GM18870 (cell line): ENCODE measurements around the gene ATXN1.

Source experiments
- ATAC-seq: cut with Tn5 transposase; IDR thresholded peaks from one replicate; pipeline ENCODE4 v1.9.1; 2021; ENCODE audit warnings: moderate library complexity; ENCODE audit not compliant: unreplicated experiment

ATXN1 gene

DNA sequence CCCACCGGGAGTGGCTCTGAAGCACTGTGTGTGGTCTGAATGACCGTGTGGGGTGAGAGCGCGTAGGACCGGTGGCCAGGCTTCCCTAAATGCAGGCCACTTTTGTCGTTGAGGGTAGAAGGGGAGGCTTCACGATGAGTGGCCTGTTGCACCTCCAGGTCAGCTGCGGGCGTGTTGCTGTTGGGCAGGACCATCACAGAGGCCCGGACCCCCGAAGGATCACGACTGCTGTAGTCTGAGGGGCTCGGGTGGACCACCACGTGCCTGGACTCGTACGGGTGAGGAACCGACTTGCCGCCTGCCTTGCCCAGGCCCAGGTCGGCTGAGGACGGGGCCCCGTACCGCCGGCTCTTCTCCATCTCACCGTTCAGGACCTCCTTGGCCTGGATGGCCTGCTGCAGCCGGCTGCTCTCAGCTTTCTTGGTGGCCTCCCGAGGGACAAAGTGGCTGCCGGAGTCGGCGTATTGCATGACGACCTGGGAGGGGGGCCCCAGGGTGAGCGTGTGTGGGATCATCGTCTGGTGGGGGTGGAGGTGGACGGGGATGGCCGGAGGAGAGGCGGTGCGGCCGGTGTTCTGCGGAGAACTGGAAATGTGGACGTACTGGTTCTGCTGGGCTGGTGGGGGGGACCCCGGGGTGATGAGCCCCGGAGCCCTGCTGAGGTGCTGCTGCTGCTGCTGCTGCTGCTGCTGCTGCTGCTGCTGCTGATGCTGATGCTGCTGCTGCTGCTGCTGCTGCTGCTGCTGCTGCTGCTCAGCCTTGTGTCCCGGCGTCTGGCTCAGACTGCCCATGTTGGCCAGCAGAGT lies 434.1 kb downstream of the ATXN1 start:
- no peak for ATAC-seq

- ATAC-seq, result no peak
Measured at GRCh38 chr6:16326531-16326930, 434.7 kb downstream of the ATXN1 start.

DNA sequence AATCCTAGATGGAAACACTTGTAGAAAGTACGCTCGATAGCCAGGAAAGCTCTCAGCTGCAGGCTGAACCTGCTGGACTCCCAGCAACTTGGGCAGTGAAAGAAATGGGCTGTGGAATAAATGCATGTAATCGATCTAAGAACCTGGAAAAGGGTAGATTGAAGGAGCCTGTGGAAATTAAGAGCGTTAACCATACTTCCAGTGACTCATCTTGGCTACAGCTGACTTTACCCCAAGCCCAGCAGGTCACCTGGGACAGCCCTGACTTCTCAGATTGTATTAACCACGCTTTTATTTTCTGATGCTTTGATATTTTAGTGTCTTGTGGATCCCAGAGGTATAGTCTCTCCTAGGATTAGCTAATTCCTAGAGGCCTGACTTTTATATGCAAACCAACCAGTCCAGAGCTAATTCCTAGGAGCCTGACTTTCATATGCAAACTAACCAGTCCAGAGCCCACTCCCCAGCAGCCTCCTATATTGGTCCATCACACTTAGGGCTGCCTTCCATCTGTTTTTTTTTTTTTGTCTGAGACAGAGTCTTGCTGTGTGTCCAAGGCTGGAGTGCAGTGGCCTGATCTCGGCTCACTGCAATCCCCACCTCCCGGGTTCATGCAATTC lies 436.5 kb downstream of the ATXN1 start:
- no peak for ATAC-seq

GRCh38 chr6:16324184-16324583 lies 437.1 kb downstream of the ATXN1 start:
- no peak for ATAC-seq

DNA sequence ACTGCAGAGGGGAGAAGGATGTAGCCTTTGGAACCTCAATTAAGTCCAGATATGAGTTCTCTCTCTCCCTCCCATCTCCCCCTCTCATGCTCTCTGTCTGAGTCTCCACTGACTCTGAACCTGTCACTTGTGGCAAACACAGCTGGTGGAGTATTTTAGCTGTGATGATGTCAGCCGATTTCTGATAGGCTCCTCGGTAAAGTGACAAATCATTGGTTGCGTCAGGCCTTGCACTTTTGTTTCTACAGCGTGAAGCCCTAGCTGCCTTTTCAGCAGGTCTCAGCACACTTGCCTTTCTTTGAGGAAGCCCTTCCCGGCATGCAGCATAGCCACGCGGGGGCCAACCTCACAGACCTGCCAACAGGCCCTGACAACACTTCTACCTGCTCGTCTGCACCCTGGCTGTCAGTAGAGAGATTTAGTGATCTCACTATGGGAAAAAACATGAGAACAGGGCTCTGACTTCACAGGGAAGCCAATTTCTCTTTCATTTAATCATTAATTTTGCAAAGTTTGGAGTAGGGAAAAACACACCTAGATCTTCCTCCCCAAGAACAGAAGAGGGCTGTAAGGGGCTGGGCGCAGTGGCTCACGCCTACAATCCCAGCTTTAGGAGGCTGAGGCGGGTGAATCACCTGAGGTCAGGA lies 438.5 kb downstream of the ATXN1 start:
- ATAC-seq, result peak; percentile 89

- ATAC-seq, result no peak
Measured at GRCh38 chr6:16321826-16322225, 439.4 kb downstream of the ATXN1 start.

GRCh38 chr6:16321341-16321710 lies 439.9 kb downstream of the ATXN1 start:
- ATAC-seq, result no peak

DNA sequence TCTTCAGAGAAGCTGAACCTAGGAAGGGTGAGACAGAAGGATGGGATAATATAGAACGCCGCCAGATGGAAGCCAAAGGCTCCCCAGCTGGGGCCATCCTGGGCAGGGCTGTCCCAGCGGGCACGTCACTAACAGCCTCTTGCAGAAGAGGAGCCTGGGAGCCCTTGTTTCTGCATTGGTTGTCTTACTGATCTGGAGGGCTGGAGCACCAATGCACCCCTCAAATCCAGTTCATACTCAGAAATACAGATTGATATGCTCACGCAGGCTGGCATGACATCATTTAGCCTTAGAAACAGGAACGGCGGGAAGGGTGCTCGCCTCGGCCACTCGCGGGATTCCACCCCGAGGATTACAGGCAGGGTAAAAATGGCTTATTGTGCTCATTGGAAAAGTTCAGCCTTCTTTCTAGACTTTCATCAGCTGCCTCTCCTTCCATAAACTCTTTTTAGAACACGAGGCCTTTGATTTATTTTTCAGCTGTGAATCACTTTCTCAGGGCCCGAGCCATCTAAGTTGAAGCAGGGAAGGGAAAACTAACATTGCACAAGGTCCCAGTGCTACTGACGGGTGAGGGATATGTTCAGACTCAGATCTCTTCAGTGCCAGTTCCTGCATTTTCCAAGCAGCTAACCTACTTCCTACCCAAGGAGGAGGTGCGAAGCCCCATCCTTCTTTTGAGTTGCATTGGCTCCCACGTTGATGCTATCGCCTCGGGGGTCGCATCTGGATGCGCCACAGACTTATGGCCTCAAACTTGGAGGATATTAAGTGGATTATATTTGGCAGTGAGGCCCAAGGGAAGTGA lies 440.5 kb downstream of the ATXN1 start:
- no peak for ATAC-seq

DNA sequence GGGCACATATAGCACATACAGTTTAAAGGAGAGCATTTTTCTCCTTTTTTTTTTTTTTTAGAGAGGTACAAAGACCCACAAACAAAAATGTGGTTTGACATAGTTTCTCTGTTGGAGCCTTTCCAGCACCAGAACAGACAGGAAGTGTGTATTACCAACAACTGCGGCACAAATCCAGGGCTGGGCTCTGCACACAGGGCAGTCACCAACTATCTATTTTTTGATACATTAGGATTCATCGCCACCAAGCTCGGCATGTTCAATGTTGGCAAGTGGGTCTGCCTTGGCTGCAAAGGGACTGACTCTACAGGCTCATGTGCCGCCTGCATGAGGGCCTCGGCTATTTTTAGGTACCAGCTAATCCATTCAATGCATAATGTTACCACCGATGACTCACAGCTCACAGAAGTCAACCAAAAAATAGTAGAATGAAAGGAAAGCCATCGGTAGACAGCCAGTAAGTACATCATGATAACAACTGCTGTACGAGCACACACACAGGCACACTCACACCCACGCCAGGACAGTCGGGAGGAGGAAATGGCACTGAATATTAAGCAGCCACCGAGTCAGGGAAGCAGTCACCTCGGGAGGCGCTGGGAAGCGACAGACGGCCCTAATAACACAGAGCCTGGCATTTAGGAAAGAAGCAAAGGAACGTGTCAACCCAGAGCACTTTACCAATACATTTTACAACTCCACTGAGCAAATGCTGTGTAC lies 441.3 kb downstream of the ATXN1 start:
- peak; percentile 70 for ATAC-seq

DNA sequence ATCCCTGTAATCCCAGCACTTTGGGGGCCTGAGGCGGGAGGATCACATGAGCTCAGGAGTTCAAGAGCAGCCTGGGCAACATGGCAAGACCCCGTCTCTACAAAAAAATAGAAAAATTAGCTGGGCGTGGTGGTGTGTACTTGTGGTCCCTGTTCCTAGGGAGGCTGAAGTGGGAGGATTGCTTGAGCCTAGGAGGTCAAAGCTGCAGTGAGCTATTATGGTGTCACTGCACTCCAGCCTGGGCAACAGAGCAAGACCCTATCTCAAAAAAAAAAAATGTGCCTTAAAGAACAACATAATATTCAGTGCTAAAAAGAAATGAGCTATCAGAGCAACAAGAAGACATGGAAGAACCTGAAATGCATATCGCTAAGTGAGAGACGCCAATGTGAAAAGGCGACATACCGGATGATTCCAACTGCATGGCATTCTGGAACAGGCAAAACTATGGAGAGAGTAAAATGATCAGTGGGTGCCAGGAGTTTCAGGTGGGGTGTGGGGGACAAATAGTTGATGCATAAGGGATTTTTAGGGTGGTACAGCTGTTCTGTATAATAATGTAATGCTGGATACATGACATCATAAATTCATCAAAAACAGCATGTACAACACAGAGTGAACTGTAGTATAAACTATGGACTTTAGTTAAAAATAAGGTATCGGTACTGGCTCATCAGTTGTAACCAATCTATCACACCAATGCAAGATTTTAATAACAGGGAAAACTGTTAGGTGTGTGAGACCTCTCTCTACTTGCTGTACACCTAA lies 442.1 kb downstream of the ATXN1 start:
- ATAC-seq, result no peak

- no peak for ATAC-seq
Measured at GRCh38 chr6:16318538-16318937, 442.7 kb downstream of the ATXN1 start.

DNA sequence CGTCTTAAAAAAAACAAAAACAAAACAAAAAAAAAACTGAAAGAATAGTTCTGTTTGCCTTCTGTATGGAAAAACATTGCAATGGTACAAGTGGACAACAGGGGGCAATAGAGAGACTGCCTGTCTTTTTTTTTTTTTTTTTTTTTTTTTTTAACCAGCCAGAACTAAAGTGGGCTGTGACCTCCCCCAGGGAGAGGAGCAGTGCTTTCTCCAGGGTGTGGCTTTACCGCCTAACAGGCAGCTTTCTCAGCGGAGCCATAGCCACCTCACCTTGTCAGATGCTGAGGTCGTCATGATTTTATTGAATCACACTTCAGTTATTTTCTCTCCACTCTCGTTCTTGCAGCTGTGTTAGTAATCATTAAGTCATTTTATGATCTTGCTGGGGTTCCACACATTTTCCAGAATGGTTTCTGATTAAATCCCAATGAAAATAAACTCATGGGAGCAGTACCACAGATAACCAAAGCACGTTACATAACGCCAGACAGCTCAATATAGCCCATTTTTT lies 444.5 kb downstream of the ATXN1 start:
- no peak for ATAC-seq

- ATAC-seq, result no peak
Measured at GRCh38 chr6:16314296-16314695, 447.0 kb downstream of the ATXN1 start.

DNA sequence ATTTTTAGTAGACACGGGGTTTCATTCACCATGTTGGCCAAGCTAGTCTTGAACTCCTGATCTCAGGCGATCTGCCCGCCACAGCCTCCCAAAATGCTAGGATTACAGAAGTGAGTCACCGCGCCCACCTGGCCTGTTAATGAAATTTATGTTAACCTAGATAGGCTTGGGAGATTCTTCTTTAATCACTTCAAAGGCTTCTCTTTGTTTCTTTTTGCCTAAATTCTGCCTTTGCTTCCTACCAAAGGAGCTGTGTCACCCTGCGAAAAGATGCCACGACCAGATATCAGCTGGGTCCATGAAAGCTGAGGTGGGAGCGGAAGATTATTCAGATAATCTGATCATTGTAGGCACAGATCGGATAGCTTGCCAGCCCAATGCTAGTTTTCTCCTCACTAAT lies 447.5 kb downstream of the ATXN1 start:
- no peak for ATAC-seq

DNA sequence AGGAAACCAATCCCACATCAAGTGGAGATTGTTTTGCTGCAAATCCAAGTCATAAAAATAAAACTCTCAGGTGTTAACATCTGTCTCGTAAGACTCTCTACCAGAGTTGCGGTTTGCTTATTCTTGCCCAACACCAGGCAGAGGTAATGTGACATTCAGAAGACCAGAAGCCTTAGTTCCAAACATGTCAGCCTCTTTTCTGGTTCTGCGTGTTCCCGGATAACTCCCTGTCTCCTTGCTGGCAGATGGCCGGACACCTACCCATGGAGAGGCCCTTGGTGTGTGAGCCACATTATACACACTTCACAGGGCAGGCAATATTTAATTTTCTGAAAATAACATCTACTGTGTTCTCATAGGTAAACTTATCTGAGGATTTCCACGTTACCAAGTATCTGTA lies 449.5 kb downstream of the ATXN1 start:
- ATAC-seq, result no peak

DNA sequence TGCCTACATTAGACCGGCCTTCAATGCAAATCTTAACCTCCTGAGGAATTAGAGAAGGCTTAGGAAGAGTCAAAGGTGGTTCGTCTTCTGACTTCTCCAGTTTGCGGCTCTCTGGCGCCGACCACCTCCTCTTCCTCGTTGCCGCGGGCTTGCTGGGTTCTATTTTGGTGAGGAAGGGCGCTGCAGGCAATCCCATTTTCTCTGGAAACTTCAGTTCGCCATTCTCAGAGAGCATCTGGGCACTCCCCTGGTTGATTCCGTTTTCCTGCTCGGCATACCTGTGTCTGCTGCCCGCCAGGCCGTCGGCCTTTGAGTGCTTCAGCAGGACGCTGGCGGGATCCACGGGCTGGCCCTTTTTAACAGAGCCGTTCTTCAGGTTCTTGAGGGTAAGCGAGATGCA lies 454.9 kb downstream of the ATXN1 start:
- ATAC-seq, result no peak

- peak; percentile 20 for ATAC-seq
Measured at GRCh38 chr6:16305788-16306187, 455.5 kb downstream of the ATXN1 start.

- peak; percentile 71 for ATAC-seq
Measured at GRCh38 chr6:16305246-16305725, 456.0 kb downstream of the ATXN1 start.

DNA sequence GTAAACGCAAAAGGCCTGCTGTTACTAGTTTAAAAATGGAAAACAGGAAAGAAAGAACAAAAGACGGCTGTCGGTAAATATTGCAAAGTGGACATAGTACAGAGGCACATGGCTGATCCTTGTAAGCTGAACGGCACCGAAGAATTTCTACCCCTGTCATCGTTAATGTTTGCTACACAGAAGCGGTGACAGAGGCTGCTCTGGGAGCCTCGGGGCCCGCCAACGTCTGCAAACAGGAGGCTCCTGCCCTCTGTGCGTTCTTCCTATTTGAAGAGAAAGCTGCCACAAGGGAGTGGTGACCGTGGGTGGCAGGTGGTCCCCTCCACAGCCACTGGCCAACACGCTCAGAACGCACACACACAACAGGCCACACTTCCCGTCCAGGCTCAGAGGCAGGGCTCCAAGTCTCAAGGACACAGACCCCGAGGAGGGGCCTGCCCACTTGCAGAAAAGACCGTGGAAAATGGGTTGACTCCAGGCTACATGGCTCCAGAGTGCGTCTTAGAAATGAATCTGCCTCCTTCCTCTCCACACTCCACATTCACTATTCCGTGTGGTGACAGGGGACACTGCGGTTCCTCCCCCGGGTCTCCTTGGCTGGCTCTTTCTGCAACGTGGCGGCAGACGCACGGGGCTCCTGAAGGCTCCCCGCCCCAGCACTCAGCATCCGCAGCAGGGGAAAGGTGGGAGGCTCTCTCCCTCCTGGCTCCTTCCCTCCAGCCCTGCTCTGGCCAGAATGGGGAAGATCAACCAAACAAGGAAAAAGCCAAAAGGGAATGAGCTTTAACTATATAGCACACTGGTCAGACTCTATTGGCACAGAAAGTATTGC lies 458.3 kb downstream of the ATXN1 start:
- ATAC-seq, result no peak
